ENCODE results near the gene ADAMTS15. TPM values are rescaled to one million over a fixed set of nuclear protein-coding genes. Genes with fewer than 3 reads are reported as not detected.

The ADAMTS15 gene
- total and polyA plus RNA-seq, 2 donors (not counting 3 experiments of a cell fraction or from before 2014, with no cell fraction given) = 0.08 TPM; not detected in 1

DNA sequence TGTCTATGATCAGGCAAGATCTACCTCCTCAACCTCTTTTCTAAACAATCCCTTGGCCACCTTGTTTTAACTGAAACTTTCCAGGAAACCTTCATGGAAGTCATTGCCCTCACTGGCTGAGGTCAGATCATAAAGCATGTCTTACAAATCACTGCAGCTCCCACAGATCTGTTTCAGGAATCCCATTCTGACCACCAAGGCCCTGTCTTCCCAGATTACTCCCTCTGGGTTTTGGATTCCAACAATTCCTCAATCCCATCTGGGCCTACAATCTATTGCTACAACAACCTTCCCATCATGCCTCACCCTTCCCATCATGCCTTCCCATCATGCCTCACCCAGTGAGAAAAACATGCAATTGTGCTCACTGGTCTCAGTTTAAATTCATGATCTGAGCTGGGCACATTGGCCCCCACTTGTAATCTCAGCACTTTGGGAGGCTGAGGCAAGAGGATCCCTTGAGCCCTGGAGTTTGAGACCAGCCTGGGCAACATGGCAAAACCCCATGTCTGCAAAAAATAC lies 15.9 kb downstream of the ADAMTS15 start:
- TF ChIP-seq GATA2 (IDR thresholded peaks at IDR 0.05; ENCODE audit: insufficient read depth, insufficient read length, low read depth, low read length) = no peak
- Histone ChIP-seq H3K9ac (replicated peaks; ENCODE audit: extremely low read depth, insufficient read depth, low read length) (no peak overlapping the region), H3K27ac (ENCODE audit: insufficient read depth, low read depth, low read length) (no peak overlapping the region), H3K4me2 (ENCODE audit: insufficient read depth, low read length) (no peak overlapping the region), H3K36me3 (ENCODE audit: control insufficient read depth in 2 of 2, extremely low read depth in 1 of 2, insufficient read depth in 2 of 2, low read length in 2 of 2) (no peaks in the 10 kb centered on the region), H3K27me3 (ENCODE audit: control insufficient read depth in 2 of 2, insufficient read depth in 2 of 2, low read length in 2 of 2) (peaks cover 1 to 2% of the 10 kb centered on the region in 2 experiments), H3K9me3 (replicated peaks; ENCODE audit: control insufficient read depth, insufficient read depth, low read length) (no peaks in the 10 kb centered on the region), H3K4me3 (replicated peaks in 1 of 3; ENCODE audit: insufficient read depth in 1 of 3, low read depth in 1 of 3, low read length in 3 of 3) (no peak overlapping the region), H4K20me1 (replicated peaks; ENCODE audit: control insufficient read depth, extremely low read depth, insufficient read depth, low read length) (no peaks in the 10 kb centered on the region), H3K9me1 (replicated peaks; ENCODE audit: control insufficient read depth, extremely low read depth, insufficient read depth, low read length) (no peaks in the 10 kb centered on the region), H3K4me1 (ENCODE audit: control insufficient read depth, extremely low read depth, insufficient read depth, low read length) (no peaks in the 10 kb centered on the region), H3K79me2 (ENCODE audit: control insufficient read depth, insufficient read depth, low read length) (no peaks in the 10 kb centered on the region), H2AFZ (ENCODE audit: low read depth, low read length) (no peak overlapping the region)
- FAIRE-seq = no peak
- dilution Hi-C loops (cut with MboI; ENCODE audit: extremely low pct_ligation_motif_present, low sequenced_read_pairs) = no loop called here
- POLR2A ChIA-PET = no interaction called here
- CTCF ChIA-PET = interaction anchor here (0.8 kb wide), 1 partner anchor 29 kb away, joined by 4 read pairs; no protein-coding TSS in a partner anchor
- DNase-seq (ENCODE audit: low read depth, low spot score) = no peak
- intact Hi-C loops (cut with micrococcal nuclease) = no loop called here
- BruUV-seq (replicated peaks) = no TSS peak

DNA sequence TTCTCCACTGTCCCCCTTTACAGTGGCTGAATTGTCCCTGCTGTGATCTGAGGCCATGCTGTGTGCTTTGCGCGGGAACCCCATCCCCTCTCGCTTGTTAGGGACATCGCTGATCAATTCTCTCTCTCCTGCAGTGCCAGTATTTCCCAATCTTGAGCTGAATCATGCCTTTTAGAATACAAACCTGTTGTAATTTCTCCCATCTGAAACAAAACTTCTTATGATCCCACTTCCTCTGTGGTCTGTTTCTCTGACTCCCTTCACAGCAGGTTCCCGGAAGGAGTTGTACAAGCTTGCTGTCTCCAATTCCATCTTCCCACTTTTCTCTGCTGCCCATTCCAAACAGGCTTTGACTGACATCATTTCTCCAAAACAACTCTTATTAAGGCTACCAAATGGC lies 16.8 kb downstream of the ADAMTS15 start:
- dilution Hi-C loops (cut with MboI; ENCODE audit: extremely low pct_ligation_motif_present, low sequenced_read_pairs) (no loop called here), intact Hi-C loops (cut with micrococcal nuclease) (no loop called here)
- Histone ChIP-seq H3K9me1 (replicated peaks; ENCODE audit: control insufficient read depth, extremely low read depth, insufficient read depth, low read length) (no peaks in the 10 kb centered on the region), H3K4me3 (replicated peaks in 1 of 3; ENCODE audit: insufficient read depth in 1 of 3, low read depth in 1 of 3, low read length in 3 of 3) (no peak overlapping the region), H3K36me3 (ENCODE audit: control insufficient read depth in 2 of 2, extremely low read depth in 1 of 2, insufficient read depth in 2 of 2, low read length in 2 of 2) (no peaks in the 10 kb centered on the region), H3K9me3 (replicated peaks; ENCODE audit: control insufficient read depth, insufficient read depth, low read length) (no peaks in the 10 kb centered on the region), H3K4me2 (ENCODE audit: insufficient read depth, low read length) (no peak overlapping the region), H3K27me3 (ENCODE audit: control insufficient read depth in 2 of 2, insufficient read depth in 2 of 2, low read length in 2 of 2) (peaks cover 0 to 2% of the 10 kb centered on the region in 2 experiments), H3K79me2 (ENCODE audit: control insufficient read depth, insufficient read depth, low read length) (no peaks in the 10 kb centered on the region), H3K4me1 (ENCODE audit: control insufficient read depth, extremely low read depth, insufficient read depth, low read length) (no peaks in the 10 kb centered on the region), H3K27ac (ENCODE audit: insufficient read depth, low read depth, low read length) (no peak overlapping the region), H3K9ac (replicated peaks; ENCODE audit: extremely low read depth, insufficient read depth, low read length) (no peak overlapping the region), H2AFZ (ENCODE audit: low read depth, low read length) (no peak overlapping the region), H4K20me1 (replicated peaks; ENCODE audit: control insufficient read depth, extremely low read depth, insufficient read depth, low read length) (no peaks in the 10 kb centered on the region)
- POLR2A ChIA-PET = no interaction called here
- CTCF ChIA-PET = no interaction called here
- DNase-seq (ENCODE audit: low read depth, low spot score) (no peak), FAIRE-seq (no peak)
- BruUV-seq (replicated peaks) = no TSS peak
- TF ChIP-seq FOS (IDR thresholded peaks at IDR 0.05; ENCODE audit: borderline replicate concordance, insufficient read depth, low read length) = no peak
- TF ChIP-seq MAX (IDR thresholded peaks at IDR 0.05; ENCODE audit: insufficient read depth, insufficient read length) = no peak
- TF ChIP-seq GATA2 (IDR thresholded peaks at IDR 0.05; ENCODE audit: insufficient read depth, insufficient read length, low read depth, low read length) = no peak
- no peak for TF ChIP-seq JUN (IDR thresholded peaks at IDR 0.05; ENCODE audit: borderline replicate concordance, insufficient read depth, insufficient read length, low read depth)
- no peak for TF ChIP-seq POLR2A (IDR thresholded peaks at IDR 0.05; ENCODE audit: low read depth, low read length)
- no peak for TF ChIP-seq EZH2 (IDR thresholded peaks at IDR 0.05; ENCODE audit: borderline replicate concordance, low read depth, low read length, severe bottlenecking)
- no peak for TF ChIP-seq POLR2AphosphoS5 (IDR thresholded peaks at IDR 0.05; ENCODE audit: insufficient read depth, low read depth, low read length)
- TF ChIP-seq MYC (IDR thresholded peaks at IDR 0.05; ENCODE audit: low read depth, low read length) = no peak
- TF ChIP-seq, protein P1, sequence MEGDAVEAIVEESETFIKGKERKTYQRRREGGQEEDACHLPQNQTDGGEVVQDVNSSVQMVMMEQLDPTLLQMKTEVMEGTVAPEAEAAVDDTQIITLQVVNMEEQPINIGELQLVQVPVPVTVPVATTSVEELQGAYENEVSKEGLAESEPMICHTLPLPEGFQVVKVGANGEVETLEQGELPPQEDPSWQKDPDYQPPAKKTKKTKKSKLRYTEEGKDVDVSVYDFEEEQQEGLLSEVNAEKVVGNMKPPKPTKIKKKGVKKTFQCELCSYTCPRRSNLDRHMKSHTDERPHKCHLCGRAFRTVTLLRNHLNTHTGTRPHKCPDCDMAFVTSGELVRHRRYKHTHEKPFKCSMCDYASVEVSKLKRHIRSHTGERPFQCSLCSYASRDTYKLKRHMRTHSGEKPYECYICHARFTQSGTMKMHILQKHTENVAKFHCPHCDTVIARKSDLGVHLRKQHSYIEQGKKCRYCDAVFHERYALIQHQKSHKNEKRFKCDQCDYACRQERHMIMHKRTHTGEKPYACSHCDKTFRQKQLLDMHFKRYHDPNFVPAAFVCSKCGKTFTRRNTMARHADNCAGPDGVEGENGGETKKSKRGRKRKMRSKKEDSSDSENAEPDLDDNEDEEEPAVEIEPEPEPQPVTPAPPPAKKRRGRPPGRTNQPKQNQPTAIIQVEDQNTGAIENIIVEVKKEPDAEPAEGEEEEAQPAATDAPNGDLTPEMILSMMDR (IDR thresholded peaks at IDR 0.05; ENCODE audit: extremely low read depth in 1 of 2, insufficient read depth in 1 of 2, low read depth in 1 of 2, low read length in 2 of 2) = no peak

Measured in endothelial cell of umbilical vein (primary cell).